ENCODE measurements around the gene MRPS18A. TPM values are rescaled to one million over a fixed set of nuclear protein-coding genes. Genes with fewer than 3 reads are reported as not detected.

The MRPS18A gene
- total RNA-seq, 4 donors from 2014 or later, result 23.1 to 87.4 (median 36.4) TPM

DNA sequence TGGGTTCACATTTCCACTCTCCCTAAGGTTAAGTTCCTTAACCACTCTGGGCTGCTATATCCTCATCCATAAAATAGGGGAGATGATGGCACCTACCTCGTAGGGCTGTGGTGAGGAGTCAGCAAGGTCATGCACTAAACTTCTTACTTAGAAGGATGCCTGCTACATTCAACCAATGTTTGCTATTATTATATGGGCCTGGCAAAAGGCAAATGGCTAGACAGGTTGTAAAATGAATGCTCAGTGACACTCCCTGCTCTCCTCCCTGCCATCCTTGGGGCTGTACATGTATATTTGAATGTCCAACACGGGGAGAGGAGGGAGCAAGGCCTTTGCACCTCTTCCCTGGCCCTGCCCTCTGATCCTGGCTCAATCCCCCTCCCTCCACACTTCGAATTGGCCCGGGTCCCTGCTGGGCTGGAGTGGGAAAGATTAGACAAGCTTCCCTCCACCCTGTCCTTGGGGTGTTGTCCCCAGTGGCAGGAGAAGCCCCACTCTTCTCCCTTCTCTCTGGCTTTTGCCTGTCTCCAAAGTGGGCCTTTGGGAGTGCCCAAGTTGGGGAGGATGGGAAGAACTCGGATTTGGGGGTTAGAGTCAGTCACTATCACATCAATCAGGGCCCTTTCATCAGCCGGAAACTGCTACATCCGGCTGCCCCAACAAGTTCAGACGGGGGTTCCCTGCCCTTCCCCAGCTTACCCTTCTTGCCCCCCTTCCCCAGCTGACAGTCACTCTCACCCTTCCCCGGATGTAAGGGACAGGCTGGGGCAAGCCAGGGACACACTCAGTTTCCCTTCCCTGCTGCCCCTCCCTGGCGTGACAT lies 46.1 kb upstream of the MRPS18A start:
- Histone ChIP-seq H3K27ac (no peak overlapping the region), H3K4me1 (no peaks in the 10 kb centered on the region), H3K9me3 (peaks cover 0 to 9% of the 10 kb centered on the region in 2 donors), H3K27me3 (no peaks in the 10 kb centered on the region), H3K36me3 (peaks cover 0 to 4% of the 10 kb centered on the region in 2 donors), H3K4me3 (no peak overlapping the region)
- DNase-seq, result no peak
- intact Hi-C loops (cut with DNase I; ENCODE audit: low total_unique reads), result no loop called here
- TF ChIP-seq CTCF (IDR thresholded peaks at IDR 0.05) (no peak), POLR2A (IDR thresholded peaks at IDR 0.05) (no peak)

- H3K36me3 ChIP-seq, result peaks cover 0 to 4% of the 10 kb centered on the region in 2 donors
- no peak overlapping the region for H3K27ac ChIP-seq
- H3K27me3 ChIP-seq, result no peaks in the 10 kb centered on the region
- no peak for TF ChIP-seq POLR2A (IDR thresholded peaks at IDR 0.05)
- no peak for TF ChIP-seq CTCF (IDR thresholded peaks at IDR 0.05)
- intact Hi-C loops (cut with DNase I; ENCODE audit: low total_unique reads), result no loop called here
- DNase-seq, result no peak
- no peaks in the 10 kb centered on the region for H3K4me1 ChIP-seq
- peaks cover 0 to 9% of the 10 kb centered on the region in 2 donors for H3K9me3 ChIP-seq
- H3K4me3 ChIP-seq, result no peak overlapping the region
Measured at GRCh38 chr6:43730634-43731033, 43.0 kb upstream of the MRPS18A start.

DNA sequence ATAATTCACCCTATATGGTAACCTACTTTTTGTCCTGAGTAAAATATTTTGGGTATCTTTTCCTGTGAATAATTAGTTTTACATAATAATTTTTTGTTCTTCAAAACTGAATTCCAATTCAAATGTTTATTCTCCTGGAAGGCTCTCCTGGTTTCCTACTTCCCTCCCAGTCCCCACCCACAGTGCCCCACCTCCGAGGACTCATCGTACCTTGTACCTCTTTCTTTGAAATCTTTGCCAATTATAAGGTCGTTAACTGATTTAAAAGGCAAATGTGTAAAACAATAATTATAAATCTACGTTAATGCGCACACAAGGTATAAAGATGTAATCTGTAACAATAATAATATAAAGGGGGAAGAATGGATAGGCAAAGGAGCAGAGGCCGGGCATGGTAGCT lies 41.9 kb upstream of the MRPS18A start:
- no peak for TF ChIP-seq POLR2A (IDR thresholded peaks at IDR 0.05)
- no peak for TF ChIP-seq CTCF (IDR thresholded peaks at IDR 0.05)
- intact Hi-C loops (cut with DNase I; ENCODE audit: low total_unique reads), result no loop called here
- peak in 1 of 2 donors; percentile 9 for DNase-seq

GRCh38 chr6:43728586-43728985 lies 41.0 kb upstream of the MRPS18A start:
- H3K36me3 ChIP-seq, result peaks cover 0 to 4% of the 10 kb centered on the region in 2 donors
- peaks cover 0 to 9% of the 10 kb centered on the region in 2 donors for H3K9me3 ChIP-seq
- intact Hi-C loops (cut with DNase I; ENCODE audit: low total_unique reads), result no loop called here
- peak in 1 of 2 donors; percentile 7 for DNase-seq
- no peaks in the 10 kb centered on the region for H3K27me3 ChIP-seq
- H3K4me3 ChIP-seq, result no peak overlapping the region
- no peaks in the 10 kb centered on the region for H3K4me1 ChIP-seq
- no peak for TF ChIP-seq POLR2A (IDR thresholded peaks at IDR 0.05)
- TF ChIP-seq CTCF (IDR thresholded peaks at IDR 0.05), result no peak
- no peak overlapping the region for H3K27ac ChIP-seq

More for the DNA sequence above, 41.9 kb upstream of the MRPS18A start:
- Histone ChIP-seq H3K4me3 (no peak overlapping the region), H3K36me3 (peaks cover 0 to 4% of the 10 kb centered on the region in 2 donors), H3K27me3 (no peaks in the 10 kb centered on the region), H3K4me1 (no peaks in the 10 kb centered on the region), H3K27ac (no peak overlapping the region), H3K9me3 (peaks cover 0 to 9% of the 10 kb centered on the region in 2 donors)

- no peaks in the 10 kb centered on the region for H3K27me3 ChIP-seq
- peaks cover 0 to 9% of the 10 kb centered on the region in 2 donors for H3K9me3 ChIP-seq
- H3K4me1 ChIP-seq, result no peaks in the 10 kb centered on the region
- H3K36me3 ChIP-seq, result peaks cover 0 to 4% of the 10 kb centered on the region in 2 donors
- no peak overlapping the region for H3K27ac ChIP-seq
- DNase-seq, result no peak
- TF ChIP-seq POLR2A (IDR thresholded peaks at IDR 0.05) (no peak), CTCF (IDR thresholded peaks at IDR 0.05) (no peak)
- intact Hi-C loops (cut with DNase I; ENCODE audit: low total_unique reads), result no loop called here
- H3K4me3 ChIP-seq, result no peak overlapping the region
Measured at GRCh38 chr6:43727634-43728033, 40.0 kb upstream of the MRPS18A start.
